Skeletal muscle cell (primary cell): ENCODE data around the gene GADL1.

Experiments used
- DNase-seq: peaks from one replicate; pipeline ENCODE4 v3.0.0-alpha.2; 2010; ENCODE audit warnings: low read depth
- H3K4me3 ChIP-seq: 2 replicates; pipeline ENCODE4 v1.5.1; 2011; ENCODE audit warnings: low read depth, mild to moderate bottlenecking, control low read depth, low read length, moderate library complexity

The GADL1 gene

GRCh38 chr3:30687930-30688570, 206.4 kb downstream of the GADL1 start:
- no peak overlapping the region for H3K4me3 ChIP-seq

GRCh38 chr3:30686799-30687198, 207.7 kb downstream of the GADL1 start:
- H3K4me3 ChIP-seq, result no peak overlapping the region
- no peak for DNase-seq

More at GRCh38 chr3:30687930-30688570, 206.4 kb downstream of the GADL1 start:
- DNase-seq, result no peak

GRCh38 chr3:30686176-30686575, 208.3 kb downstream of the GADL1 start:
- no peak overlapping the region for H3K4me3 ChIP-seq
- no peak for DNase-seq

DNA sequence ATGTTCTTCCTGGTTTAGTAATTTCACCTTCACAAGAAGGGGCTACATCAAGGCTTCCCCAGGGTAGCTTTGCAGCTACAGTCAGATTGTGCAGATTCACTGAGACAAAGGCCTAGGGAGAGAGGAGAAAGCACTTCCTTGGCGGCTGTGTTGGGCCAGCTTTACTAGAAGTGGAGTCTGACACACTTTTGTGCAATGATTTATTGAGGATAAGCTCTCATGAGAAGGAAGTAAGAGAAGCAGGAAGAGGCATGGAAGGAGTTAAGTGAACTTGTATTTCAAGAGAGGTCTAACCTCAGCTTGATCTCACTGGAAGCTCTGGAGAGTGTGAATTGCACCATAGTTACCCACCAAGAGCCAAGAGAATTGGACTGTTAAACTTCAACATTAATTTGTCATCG, 209.2 kb downstream of the GADL1 start:
- peak; percentile 53 for DNase-seq
- no peak overlapping the region for H3K4me3 ChIP-seq

GRCh38 chr3:30684356-30684755, 210.1 kb downstream of the GADL1 start:
- no peak overlapping the region for H3K4me3 ChIP-seq

DNA sequence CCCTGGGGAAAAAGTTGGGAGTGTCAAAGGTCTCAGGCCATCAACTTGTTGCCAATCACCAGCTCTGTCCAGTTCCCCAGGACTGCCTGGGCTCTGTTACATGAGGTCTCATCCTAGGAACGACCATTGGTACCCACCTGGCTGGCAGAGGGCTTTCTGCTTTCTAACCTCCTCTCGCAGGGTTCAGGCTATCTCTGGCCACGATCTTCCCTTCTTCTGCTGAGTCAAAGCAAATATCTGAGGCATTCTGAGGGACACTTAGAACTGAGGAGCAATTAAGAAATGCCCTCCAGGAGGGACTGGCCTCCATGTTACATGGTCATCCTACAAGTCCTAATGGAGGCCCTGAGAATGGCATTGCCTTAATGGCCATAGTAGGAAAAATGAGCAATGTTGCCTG, 210.7 kb downstream of the GADL1 start:
- DNase-seq, result no peak
- H3K4me3 ChIP-seq, result no peak overlapping the region

More at GRCh38 chr3:30684356-30684755, 210.1 kb downstream of the GADL1 start:
- DNase-seq, result no peak

- DNase-seq, result no peak
- H3K4me3 ChIP-seq, result no peak overlapping the region
Observed at GRCh38 chr3:30682434-30683155, 211.9 kb downstream of the GADL1 start.

GRCh38 chr3:30681649-30682211, 212.7 kb downstream of the GADL1 start:
- DNase-seq, result no peak
- no peak overlapping the region for H3K4me3 ChIP-seq

DNA sequence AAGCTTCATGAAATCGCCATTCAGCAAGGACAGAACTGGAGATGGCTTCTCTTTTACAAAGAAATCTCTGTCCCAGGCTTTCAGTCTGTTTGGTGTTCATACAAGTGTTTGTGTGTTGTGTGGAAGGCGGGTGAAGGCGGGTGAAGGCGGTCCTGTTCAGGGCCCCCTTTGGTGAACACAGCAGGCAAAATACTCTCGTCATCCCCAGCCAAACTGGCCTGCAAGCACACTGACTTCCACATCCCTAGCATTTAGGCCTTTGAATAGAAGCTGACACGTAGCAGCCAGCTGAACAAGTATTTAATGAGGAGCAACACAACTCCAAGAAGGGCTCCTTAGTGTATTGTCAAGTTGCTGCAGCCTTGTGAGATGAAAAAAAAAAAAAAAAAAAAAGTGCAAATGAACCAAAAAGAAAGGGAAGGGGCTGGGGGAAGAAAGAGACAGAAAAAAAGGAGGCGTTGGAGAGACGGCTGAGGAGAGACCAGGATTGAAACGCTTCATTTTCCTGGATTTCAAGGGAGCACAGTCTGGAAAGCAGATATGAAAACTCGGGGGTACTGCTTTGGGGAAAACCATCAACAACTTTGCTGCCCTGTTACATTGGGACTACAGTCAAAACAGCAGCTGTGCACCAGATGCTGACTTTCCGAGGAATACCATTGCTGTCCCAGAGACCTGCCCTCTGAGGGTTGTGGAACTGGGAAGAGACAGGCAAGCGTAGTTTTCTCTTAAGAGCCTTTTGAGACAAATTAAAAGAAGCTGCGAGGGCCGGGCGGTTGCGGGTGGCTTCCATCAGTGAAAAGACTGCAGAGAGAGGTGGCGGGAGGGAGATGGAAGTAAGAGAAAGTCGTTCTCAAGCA, 213.4 kb downstream of the GADL1 start:
- DNase-seq, result no peak
- H3K4me3 ChIP-seq, result no peak overlapping the region

GRCh38 chr3:30679045-30679444, 215.4 kb downstream of the GADL1 start:
- H3K4me3 ChIP-seq, result no peak overlapping the region
- DNase-seq, result no peak

DNA sequence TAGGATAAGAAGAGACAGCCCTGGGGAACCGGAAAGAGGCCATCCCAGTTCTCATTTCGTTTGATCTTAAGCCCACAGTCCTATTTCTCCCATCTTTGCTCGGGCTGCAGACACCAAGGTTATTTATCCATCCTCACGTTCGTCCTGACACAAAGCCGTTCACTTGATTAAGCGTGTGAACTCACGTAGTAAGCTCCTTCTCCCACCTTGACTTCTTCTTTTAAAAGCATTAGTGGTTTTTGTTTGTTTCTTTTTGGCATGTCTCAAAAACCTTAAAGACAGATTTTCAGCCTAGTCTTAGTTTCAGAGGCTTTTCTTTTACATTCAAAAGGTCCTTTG, 217.1 kb downstream of the GADL1 start:
- no peak overlapping the region for H3K4me3 ChIP-seq
- DNase-seq, result no peak

DNA sequence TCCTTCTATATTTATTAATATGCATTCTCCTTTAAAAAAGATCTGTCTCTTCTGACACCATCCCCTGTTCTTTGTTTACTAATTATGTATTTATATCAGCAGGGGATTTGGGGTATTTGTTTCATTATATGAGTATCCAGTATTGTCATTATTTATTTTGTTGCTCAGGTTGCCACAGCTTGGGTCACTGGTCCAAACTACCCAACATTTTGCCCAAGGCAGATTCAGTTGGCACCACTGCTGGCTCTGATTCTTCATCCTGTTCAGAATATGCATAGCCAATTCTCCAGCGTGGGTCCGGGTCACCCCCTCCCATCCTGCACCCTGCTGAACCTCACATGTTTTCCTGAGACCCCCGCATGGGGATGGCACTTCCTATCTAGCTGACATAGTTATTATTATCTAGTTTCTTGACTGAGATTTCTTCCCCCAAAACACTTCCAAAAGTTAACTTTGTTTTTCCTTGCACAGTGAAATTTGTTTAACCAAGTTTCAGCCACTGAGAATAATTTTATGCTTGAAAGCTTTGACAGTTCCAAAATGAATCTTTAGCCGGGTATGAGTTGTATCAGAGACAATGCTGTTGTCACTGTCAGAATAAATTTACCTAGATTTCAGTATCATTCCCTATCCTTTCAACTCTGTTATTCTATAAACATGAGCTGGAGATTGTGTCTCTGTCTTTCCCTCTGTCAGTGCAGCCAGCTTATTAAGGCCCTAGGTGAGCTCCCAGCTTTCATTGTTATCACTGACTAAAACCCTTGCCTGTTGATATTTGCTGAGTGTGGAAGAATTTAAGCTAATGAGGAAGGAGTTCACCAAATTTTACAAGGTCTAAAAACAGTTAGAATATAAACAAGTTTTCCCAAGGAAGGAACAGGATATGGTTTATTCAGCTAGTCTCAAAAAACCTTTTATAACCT, 217.8 kb downstream of the GADL1 start:
- DNase-seq, result no peak
- H3K4me3 ChIP-seq, result no peak overlapping the region
